ENCODE measurements around the gene SPNS2.

- TF ChIP-seq CTCF (IDR thresholded peaks at IDR 0.05) = no peak
- TF ChIP-seq POLR2A (IDR thresholded peaks at IDR 0.05) = no peak
Observed at GRCh38 chr17:4514206-4514605, 15.5 kb downstream of the SPNS2 start.

Measured in vagina (tissue), 2 donors.